ENCODE measurements around the gene PPAT. TPM values are rescaled to one million over a fixed set of nuclear protein-coding genes. Genes with fewer than 3 reads are reported as not detected.

Gene PPAT
- total RNA-seq, 1 donor from 2014 or later = 12.9 TPM

- Mint-ChIP-seq H3K9me3 (no peaks in the 10 kb centered on the region), H3K4me1 (no peaks in the 10 kb centered on the region), H3K36me3 (ENCODE audit: low read depth) (no peaks in the 10 kb centered on the region), H3K4me3 (no peak overlapping the region), H3K27me3 (no peaks in the 10 kb centered on the region), H3K27ac (no peak overlapping the region)
- ChIA-PET CTCF (no interaction called here), POLR2A (no interaction called here)
- no peak for ATAC-seq (ENCODE audit: low read depth)
- intact Hi-C loops (cut with micrococcal nuclease) = no loop called here
- no peak for TF ChIP-seq CTCF (IDR thresholded peaks at IDR 0.05)
- no peak for DNase-seq
These were observed 19.1 kb downstream of the PPAT start for GRCh38 chr4:56416349-56416748.

DNA sequence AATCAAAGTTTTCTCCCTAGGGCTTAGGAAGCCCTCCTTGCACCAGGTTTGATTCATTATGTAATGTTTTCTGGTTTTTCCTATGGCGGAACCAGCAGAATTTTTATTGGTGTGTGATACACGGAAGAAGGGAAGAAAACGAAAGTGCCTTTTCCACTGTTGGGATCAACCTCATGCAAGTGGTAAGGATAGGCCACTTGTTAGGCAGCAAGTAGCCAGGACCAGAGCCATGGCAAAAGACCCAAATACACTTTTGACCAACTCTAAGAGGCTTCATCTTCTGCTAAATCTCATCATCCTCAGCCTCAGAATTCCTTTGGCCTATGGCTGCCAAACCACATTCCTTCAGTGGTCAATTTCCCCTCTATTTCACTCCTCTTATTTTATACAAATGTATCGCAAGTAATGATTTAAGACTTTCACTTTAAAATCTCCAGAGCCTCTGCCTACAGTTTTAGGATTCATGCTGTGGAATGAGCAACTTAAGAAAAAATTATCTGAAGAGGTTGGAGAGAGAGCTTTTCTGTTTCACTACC is 21.2 kb downstream of the PPAT start:
- CTCF ChIA-PET = no interaction called here
- no peaks in the 10 kb centered on the region for H3K9me3 Mint-ChIP-seq
- POLR2A ChIA-PET = no interaction called here
- no peaks in the 10 kb centered on the region for H3K4me1 Mint-ChIP-seq
- intact Hi-C loops (cut with micrococcal nuclease) = no loop called here
- H3K27ac Mint-ChIP-seq = no peak overlapping the region
- DNase-seq (no peak), ATAC-seq (ENCODE audit: low read depth) (no peak)
- no peaks in the 10 kb centered on the region for H3K27me3 Mint-ChIP-seq
- H3K36me3 Mint-ChIP-seq (ENCODE audit: low read depth) = no peaks in the 10 kb centered on the region
- TF ChIP-seq CTCF (IDR thresholded peaks at IDR 0.05) = no peak
- H3K4me3 Mint-ChIP-seq = no peak overlapping the region

DNA sequence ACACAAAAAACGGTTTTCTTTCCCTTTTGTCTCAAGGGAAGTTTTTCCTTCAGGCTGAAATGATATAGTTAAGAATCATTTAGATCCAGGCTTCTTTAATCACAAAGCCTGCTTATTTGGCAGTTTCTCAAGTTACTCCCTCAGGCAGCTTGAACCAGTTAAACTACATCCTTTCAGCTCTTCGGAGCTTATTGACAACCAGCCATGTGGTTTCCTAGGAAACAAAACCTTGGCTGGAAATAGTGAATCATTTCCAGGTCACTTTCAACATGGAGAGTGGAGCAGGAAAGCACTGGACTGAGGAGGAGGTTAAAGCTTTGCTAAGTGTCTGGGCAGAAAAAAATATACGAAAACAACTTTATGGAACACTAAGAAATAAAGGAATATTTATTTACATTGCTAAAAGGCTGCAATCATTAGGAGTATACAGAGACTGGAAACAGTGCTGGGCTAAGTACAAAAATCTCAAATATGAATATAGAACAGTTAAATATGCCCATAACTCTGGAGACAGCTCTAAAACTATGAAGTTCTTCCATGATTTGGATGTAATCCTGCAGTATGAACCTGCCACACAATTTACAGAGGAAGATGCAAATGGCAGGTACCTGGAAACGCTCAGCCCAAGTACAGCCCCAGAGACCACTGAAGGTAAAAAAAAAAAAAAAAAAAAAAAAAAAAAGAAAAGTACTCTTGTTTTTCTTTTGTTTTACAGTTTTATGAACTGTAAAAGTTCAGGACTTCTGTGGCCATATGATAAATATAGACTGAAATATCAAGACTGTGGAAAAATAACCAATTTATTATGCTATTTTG is 25.0 kb downstream of the PPAT start:
- ATAC-seq (ENCODE audit: low read depth) (no peak), DNase-seq (no peak)
- H3K27me3 Mint-ChIP-seq = no peaks in the 10 kb centered on the region
- H3K4me3 Mint-ChIP-seq = no peak overlapping the region
- peaks cover 16% of the 10 kb centered on the region for H3K36me3 Mint-ChIP-seq (ENCODE audit: low read depth)
- H3K4me1 Mint-ChIP-seq = no peaks in the 10 kb centered on the region
- POLR2A ChIA-PET = interaction anchor here (0.5 to 0.7 kb wide), 2 partner anchors 61 to 363 kb away, joined by 4 to 7 read pairs; no protein-coding TSS in a partner anchor
- TF ChIP-seq CTCF (IDR thresholded peaks at IDR 0.05) = no peak
- CTCF ChIA-PET = interaction anchor here (1.6 kb wide), 1 partner anchor 14 kb away, joined by 6 read pairs; no protein-coding TSS in a partner anchor
- H3K9me3 Mint-ChIP-seq = no peaks in the 10 kb centered on the region
- H3K27ac Mint-ChIP-seq = no peak overlapping the region
- intact Hi-C loops (cut with micrococcal nuclease) = no loop called here

DNA sequence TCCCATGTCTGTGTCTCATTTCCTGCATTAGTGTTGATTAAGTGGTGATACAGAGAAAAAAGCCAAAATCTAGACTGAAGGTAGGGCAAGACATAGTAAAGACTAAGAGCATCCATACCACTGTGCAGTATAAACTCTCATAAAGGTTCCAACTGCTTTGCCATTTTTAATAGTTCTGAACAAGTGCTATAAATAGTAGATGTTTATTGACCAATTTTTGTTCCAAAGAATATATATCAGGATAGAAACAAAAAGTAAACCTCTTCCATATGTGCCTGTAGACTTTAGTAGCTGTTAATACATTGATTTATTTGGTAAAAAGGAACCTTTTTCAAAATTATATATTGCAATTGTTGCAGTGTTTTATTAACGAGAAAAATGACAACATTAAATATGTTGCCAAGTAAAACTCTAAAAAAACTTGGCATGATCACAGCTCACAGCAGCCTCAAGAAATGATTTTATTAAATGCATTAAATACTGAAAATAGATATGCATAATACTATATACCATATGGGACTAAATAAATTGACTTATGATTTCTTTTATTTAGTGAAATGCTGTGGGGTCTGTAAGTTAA is 25.8 kb downstream of the PPAT start:
- ChIA-PET CTCF (no interaction called here), POLR2A (interaction anchor here (0.5 kb wide), 1 partner anchor 62 kb away, joined by 4 read pairs; no protein-coding TSS in a partner anchor)
- H3K9me3 Mint-ChIP-seq = no peaks in the 10 kb centered on the region
- H3K4me3 Mint-ChIP-seq = no peak overlapping the region
- intact Hi-C loops (cut with micrococcal nuclease) = no loop called here
- H3K4me1 Mint-ChIP-seq = no peaks in the 10 kb centered on the region
- H3K27ac Mint-ChIP-seq = no peak overlapping the region
- H3K36me3 Mint-ChIP-seq (ENCODE audit: low read depth) = peaks cover 20% of the 10 kb centered on the region
- no peak for ATAC-seq (ENCODE audit: low read depth)
- no peak for TF ChIP-seq CTCF (IDR thresholded peaks at IDR 0.05)
- H3K27me3 Mint-ChIP-seq = no peaks in the 10 kb centered on the region
- DNase-seq = no peak

DNA sequence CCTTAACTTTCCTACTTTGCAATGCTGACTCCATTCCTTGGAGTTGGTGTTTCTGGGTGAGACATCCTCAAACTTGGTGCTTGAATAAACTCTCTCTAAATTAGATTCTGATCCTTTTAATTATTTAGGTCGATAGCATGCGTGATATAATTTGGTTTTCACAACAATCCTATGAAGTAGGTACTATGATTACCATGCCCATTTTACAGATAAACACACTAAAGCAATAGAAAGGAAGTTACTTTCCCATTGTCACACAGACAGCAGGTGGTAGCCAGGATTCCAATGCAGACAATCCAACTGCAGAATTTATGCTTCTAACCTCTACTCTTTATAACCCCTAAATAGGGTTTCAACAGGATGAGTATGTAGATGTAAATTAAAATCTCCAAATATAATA is 26.4 kb downstream of the PPAT start:
- no peaks in the 10 kb centered on the region for H3K9me3 Mint-ChIP-seq
- DNase-seq (no peak), ATAC-seq (ENCODE audit: low read depth) (no peak)
- peaks cover 20% of the 10 kb centered on the region for H3K36me3 Mint-ChIP-seq (ENCODE audit: low read depth)
- H3K4me3 Mint-ChIP-seq = no peak overlapping the region
- no peaks in the 10 kb centered on the region for H3K4me1 Mint-ChIP-seq
- no peak overlapping the region for H3K27ac Mint-ChIP-seq
- no peak for TF ChIP-seq CTCF (IDR thresholded peaks at IDR 0.05)
- intact Hi-C loops (cut with micrococcal nuclease) = no loop called here
- POLR2A ChIA-PET = interaction anchor here (0.7 kb wide), 1 partner anchor 82 kb away, joined by 5 read pairs; no protein-coding TSS in a partner anchor
- no peaks in the 10 kb centered on the region for H3K27me3 Mint-ChIP-seq
- CTCF ChIA-PET = no interaction called here

Measured in activated B cell treated with CpG ODN at 0.5 μM for 24 hours (primary cell).